ENCODE results near the gene S100A9.

DNA sequence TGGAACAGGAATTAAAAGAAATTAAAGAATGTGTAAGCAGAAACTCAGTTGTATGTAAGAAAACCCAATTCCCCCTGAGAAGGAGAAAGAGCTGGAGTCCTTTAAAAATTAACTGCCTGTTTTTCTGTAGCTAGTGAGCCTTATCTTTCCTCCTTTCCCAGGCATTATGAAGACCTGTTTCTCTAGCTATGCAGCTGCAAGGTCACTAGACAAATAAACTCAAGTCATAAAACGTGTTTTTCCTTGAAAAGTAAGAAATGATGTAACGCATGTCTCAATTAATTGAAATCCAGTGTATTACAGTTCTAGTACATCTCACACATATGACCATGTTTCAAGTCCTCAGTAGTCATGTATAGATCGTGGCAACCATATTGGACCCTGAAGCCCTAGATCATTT is 12.5 kb downstream of the S100A9 start:
- TF ChIP-seq, protein P1, sequence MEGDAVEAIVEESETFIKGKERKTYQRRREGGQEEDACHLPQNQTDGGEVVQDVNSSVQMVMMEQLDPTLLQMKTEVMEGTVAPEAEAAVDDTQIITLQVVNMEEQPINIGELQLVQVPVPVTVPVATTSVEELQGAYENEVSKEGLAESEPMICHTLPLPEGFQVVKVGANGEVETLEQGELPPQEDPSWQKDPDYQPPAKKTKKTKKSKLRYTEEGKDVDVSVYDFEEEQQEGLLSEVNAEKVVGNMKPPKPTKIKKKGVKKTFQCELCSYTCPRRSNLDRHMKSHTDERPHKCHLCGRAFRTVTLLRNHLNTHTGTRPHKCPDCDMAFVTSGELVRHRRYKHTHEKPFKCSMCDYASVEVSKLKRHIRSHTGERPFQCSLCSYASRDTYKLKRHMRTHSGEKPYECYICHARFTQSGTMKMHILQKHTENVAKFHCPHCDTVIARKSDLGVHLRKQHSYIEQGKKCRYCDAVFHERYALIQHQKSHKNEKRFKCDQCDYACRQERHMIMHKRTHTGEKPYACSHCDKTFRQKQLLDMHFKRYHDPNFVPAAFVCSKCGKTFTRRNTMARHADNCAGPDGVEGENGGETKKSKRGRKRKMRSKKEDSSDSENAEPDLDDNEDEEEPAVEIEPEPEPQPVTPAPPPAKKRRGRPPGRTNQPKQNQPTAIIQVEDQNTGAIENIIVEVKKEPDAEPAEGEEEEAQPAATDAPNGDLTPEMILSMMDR (IDR thresholded peaks at IDR 0.05), result no peak
- no peak for TF ChIP-seq POLR2A (IDR thresholded peaks at IDR 0.05)
